NCI-H2171 treated with DMSO at 0.1 percent for 48 hours (cell line): Measurements from ENCODE around the gene NARS2.

ENCODE experiments used
- DNase-seq: peaks from one replicate; lab custom pipeline; 2025; lab: John Stamatoyannopoulos, UW

Gene NARS2

DNA sequence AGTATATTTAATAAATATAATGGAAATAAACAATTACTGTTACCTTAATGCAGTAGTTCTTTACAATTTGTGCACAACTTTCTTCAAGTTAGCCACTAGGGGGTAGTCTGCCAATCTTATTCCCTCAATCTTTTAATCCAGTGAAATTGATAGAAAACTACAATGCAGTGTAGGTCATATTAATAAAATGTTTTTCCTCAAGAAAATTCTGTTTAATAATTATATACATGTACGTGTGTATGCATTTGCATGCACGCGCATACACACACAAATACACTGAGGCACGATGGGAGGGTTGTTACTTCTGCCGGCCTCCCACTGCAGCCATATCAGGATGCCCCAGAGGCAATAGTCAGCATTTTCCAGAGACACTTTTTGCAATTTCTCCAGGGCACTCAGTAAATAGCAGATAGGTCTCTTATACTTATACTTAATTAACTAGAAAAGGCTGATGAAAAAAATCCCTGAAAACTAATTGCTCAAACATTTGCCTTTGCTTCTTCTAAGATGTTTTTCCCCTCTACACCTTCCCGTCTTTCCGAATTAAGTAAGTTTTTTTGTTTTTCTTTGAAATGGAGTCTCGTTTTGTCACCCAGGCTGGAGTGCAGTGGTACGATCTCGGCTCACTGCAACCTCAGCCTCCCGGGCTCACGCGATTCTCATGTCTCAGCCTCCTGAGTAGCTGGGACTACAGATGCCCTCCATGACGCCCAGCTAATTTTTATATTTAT is 160.2 kb downstream of the NARS2 start:
- peak; percentile 28 for DNase-seq

- no peak for DNase-seq
Observed at GRCh38 chr11:78408619-78409018, 166.0 kb downstream of the NARS2 start.

- DNase-seq, result peak; percentile 42
Observed at GRCh38 chr11:78406568-78407196, 168.0 kb downstream of the NARS2 start.

DNA sequence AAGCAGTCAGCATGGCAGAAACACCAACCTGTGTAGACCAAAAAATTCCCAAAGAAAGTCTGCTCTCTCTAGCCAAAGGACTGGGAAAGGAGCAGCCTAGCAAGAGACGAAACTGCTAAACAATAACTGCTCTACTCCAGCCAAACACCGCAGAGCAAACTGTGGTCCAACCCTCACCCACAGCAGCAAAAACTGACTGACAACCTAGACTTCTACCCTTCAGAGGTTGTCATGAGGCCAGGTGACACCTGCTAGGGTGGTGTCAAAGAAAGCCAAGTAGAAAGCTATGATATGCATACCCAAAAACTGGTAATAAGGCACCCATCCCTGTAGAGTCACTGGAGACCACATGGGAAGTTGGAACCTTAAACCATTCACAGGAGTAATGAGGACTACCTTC is 168.9 kb downstream of the NARS2 start:
- no peak for DNase-seq

DNA sequence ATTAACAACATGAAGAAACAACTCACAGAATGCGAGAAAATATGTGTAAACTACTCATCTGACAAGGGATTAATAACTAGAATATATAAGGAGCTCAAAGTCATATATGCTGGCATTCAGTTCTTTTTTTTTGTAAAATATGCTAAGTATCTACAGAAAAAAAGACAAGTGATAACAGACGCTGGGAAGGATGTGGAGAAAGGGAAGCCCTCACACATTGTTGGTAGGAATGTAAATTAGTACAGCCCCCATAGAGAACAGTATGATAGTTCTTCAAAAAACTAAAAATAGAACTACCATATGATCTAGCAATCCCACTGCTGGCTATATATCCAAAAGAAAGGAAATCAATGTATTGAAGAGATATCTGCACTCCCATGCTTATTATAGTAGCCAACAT is 170.9 kb downstream of the NARS2 start:
- no peak for DNase-seq

GRCh38 chr11:78402847-78403246 is 171.8 kb downstream of the NARS2 start:
- no peak for DNase-seq

DNA sequence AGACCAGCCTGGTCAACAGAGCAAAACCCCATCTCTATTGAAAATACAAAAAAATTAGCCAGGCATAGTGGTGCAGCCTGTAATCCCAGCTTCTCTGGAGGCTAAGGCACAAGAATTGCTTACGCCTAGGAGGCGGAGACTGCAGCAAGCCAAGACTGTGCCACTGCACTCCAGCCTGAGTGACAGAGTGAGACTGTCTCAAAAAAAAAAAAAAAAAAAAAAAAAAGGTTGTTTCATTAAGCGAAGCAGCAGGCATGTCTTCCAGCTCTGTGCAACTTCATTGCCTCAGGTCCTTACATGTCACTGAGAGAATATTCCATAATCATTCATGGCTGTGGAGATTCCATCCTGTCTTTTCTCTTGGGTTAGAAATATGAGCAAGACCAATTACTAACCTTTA is 174.0 kb downstream of the NARS2 start:
- DNase-seq, result peak; percentile 27

DNA sequence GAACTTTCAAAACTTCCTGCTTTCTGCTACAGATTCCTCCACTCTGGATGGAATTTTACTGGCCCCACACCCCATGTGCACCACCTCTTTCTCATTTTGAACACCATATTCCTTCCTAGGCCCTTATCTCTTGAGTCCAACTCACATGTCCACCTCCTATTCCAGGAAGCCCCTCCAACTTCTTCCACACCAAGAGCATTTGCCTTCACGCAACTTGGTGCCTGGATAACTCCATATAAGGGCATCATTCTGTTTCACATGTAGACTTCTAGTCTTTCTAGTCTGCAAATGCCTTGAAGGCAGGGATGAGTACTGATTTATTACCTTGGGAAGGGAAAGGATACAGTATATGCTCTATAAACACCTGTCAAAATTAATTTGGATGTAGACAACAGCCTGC is 174.5 kb downstream of the NARS2 start:
- DNase-seq, result no peak

DNA sequence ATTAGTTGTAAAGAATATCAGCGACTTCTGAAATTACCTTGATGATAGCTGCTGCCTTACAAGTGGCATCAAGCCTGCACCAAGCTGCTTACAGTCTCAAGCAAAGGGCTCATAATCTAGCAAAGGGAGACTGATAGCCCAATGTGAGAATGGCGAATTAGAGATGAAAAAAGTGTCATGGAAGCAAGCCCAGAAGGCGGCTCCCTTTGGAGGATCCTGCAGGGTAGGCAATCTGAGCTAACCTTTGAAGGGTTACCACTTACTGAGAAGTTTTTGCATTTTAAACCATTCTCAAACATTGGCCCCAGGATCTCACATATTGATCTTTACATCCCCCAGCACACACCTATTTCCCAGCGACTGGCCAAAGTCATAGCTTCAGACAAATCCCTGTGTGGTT is 175.5 kb downstream of the NARS2 start:
- DNase-seq, result no peak

GRCh38 chr11:78398715-78399114 is 175.9 kb downstream of the NARS2 start:
- no peak for DNase-seq

- no peak for DNase-seq
Observed at GRCh38 chr11:78397398-78397797, 177.3 kb downstream of the NARS2 start.

DNA sequence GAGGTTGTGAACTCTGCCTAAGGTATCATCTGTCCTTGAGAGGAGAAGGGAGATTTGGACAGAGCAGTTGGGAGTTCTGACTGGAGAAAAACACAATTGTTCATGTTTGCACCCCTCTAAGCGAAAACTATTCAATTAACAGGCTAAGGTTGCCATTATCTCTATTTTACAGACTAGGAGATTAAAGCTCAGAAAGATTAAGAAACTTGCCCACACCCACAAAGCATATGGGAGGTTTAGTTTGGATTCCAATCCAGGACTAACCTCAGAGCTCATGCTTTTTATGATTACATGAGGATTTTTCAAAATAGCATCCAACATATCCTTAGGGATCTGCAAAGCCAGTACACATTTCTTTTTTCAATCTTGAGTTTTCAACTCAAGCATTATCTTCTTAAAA is 179.1 kb downstream of the NARS2 start:
- DNase-seq, result no peak

GRCh38 chr11:78392854-78393253 is 181.8 kb downstream of the NARS2 start:
- no peak for DNase-seq

DNA sequence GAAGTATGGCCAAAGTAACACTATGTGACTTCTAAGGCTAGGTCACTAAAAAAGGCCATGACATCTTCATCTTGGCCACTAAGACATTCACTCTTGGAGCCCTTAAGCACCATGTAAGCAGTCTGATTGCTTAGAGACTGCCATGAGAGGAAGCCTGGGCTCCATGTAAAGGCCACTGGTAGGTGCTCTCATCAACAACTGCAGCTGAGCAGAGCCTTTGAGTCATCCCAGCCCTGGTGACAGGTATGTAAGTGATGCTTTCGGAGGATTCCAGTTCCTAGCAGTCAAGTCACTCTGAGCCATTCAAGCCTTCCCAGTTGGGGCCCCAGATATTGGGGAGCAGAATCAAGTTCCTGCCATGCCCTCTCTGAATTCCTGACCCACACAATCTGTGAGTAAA is 183.2 kb downstream of the NARS2 start:
- no peak for DNase-seq

GRCh38 chr11:78390809-78391208 is 183.9 kb downstream of the NARS2 start:
- no peak for DNase-seq

DNA sequence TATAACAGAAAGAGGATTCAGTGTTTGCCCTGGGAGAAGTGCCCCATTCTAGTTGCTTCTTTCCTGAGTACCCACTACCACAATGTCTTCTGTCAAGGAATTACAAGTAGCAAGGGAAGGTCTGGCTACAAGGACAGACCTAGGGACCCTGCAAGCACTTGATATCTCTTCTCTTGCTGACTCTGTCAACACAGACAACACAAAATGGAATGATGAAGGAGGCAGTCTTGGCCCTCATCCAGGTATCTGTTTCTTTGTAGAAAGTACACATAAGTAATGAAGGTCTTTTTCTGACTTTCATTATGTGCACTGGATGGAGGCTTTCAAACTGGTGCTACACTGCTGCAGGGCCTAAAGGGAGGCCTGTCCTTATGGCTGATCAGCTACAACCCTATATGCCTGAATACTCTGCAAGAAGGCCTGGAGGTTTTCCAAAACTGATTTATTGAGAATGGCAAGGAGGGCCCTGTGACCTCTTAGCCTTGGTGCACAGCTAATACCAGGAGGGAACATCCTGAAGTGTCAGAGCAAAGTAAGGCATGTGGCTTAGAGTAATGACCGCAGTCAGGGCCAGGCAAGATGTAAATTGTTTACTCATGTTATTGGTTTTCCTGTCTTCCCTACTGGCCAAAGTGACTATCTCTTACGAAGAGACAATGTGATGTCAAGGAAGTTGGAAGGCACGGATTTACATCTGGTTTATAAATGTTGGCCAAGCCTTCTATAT is 188.3 kb downstream of the NARS2 start:
- DNase-seq, result no peak
